Neural progenitor cell (in vitro differentiated cells): ENCODE results near the gene UBLCP1.

Experiments used
- CTCF ChIP-seq: fragments of 200-600 bp; sonication (generic); IDR thresholded peaks from 2 replicates; pipeline ENCODE4 v1.5.1; 2017; ENCODE audit warnings: antibody characterized with exemption, mild to moderate bottlenecking
- EZH2 ChIP-seq: fragments of 200-600 bp; sonication (generic); IDR thresholded peaks from 2 replicates; pipeline ENCODE4 v1.6.1; 2017; ENCODE audit warnings: antibody characterized with exemption, mild to moderate bottlenecking, moderate library complexity
- EZH2phosphoT487 ChIP-seq: fragments of 200-600 bp; sonication (generic); IDR thresholded peaks from 2 replicates; pipeline ENCODE4 v1.6.1; 2017; ENCODE audit warnings: antibody characterized with exemption

- no peak for TF ChIP-seq CTCF
- no peak for TF ChIP-seq EZH2phosphoT487
- TF ChIP-seq EZH2, result no peak
Observed at GRCh38 chr5:159317849-159318248, 54.8 kb downstream of the UBLCP1 start.
